Small intestine (tissue), 7 donors: ENCODE data around the gene ZNF407. TPM values are rescaled to one million over a fixed set of nuclear protein-coding genes. Genes with fewer than 3 reads are reported as not detected.
A peak's percentile ranks its signal among the peaks of the same experiment; 100 is the strongest.

ENCODE experiments used
- DNase-seq, 2 donors: peaks; one replicate each; pipeline versions ENCODE4 v3.0.0 to v3.0.0-alpha.2; 2013
- FAIRE-seq: peaks from 2 replicates; lab custom pipeline; 2012; peaks lifted over from hg19 to GRCh38; lab: Jason Lieb, UNC
- H3K27ac ChIP-seq, 3 donors: one replicate each; pipeline ENCODE4 v1.5.1; 2013; ENCODE audit warnings: low read length in 2 of 3, mild to moderate bottlenecking in 2 of 3, control low read depth in 1 of 3, inconsistent platforms in 1 of 3, low read depth in 1 of 3, moderate library complexity in 1 of 3
- H3K27me3 ChIP-seq, 3 donors: one replicate each; pipeline ENCODE4 v1.6.1; 2013; ENCODE audit warnings: low read length in 3 of 3, inconsistent platforms in 1 of 3; ENCODE audit not compliant: control insufficient read depth in 3 of 3, insufficient read depth in 3 of 3
- H3K36me3 ChIP-seq, 3 donors: one replicate each; pipeline ENCODE4 v1.6.1; 2013; ENCODE audit warnings: low read length in 3 of 3, inconsistent platforms in 1 of 3, low read depth in 1 of 3, mild to moderate bottlenecking in 1 of 3, moderate library complexity in 1 of 3; ENCODE audit not compliant: control insufficient read depth in 3 of 3, insufficient read depth in 2 of 3
- H3K4me1 ChIP-seq, 3 donors: one replicate each; pipeline ENCODE4 v1.6.1; 2013; ENCODE audit warnings: low read length in 2 of 3, inconsistent platforms in 1 of 3, low read depth in 1 of 3, mild to moderate bottlenecking in 1 of 3, moderate library complexity in 1 of 3; ENCODE audit not compliant: control insufficient read depth in 3 of 3, insufficient read depth in 2 of 3
- H3K4me3 ChIP-seq, 3 donors: one replicate each; pipeline ENCODE4 v1.5.1; 2013; ENCODE audit warnings: low read length in 3 of 3, control low read depth in 1 of 3, inconsistent platforms in 1 of 3, low read depth in 1 of 3, mild to moderate bottlenecking in 1 of 3, moderate library complexity in 1 of 3
- H3K9me3 ChIP-seq, 2 donors: one replicate each; pipeline ENCODE4 v1.6.1; 2013; ENCODE audit warnings: low read depth in 1 of 2, low read length in 1 of 2; ENCODE audit not compliant: control insufficient read depth in 2 of 2, insufficient read depth in 1 of 2
- WGBS, 3 donors: extraction: QIAGEN DNeasy Blood & Tissue Kit; methylation state at CpG; one replicate each; pipeline ENCODE4 v1.1.7; 2013; 5-methylcytosine and 5-hydroxymethylcytosine counted together
- polyA plus RNA-seq, 4 donors: library from polyadenylated mRNA; stranded (reverse) in 3 of 4; unstranded in 1 of 4; fragments of 200-250 nt in 3 of 4; fragments of 120-200 nt in 1 of 4; gene quantifications; one replicate each; pipeline versions ENCODE4 v1.2.1 to v1.2.3, GENCODE V29; 2013
- donor health status: healthy with polysubstance abuse.
- donor health status: control.
- donor health status: control.
- donor health status: Bipolar disorder and iron deficiency.
- donor health status: healthy.

Gene ZNF407
- polyA plus RNA-seq, 4 donors, result 2.7 to 6.3 (median 4.0) TPM

GRCh38 chr18:74945774-74946545 lies 348.3 kb downstream of the ZNF407 start:
- FAIRE-seq (no peak), DNase-seq (no peak)
- no peaks in the 10 kb centered on the region for H3K4me1 ChIP-seq
- H3K27me3 ChIP-seq, result no peaks in the 10 kb centered on the region
- no peaks in the 10 kb centered on the region for H3K9me3 ChIP-seq
- H3K4me3 ChIP-seq, result no peak overlapping the region
- H3K36me3 ChIP-seq, result no peaks in the 10 kb centered on the region
- H3K27ac ChIP-seq, result no peak overlapping the region
- WGBS, 3 donors, result 88 to 91% (median 90%) methylated on average over 7 of the region's 7 CpGs

GRCh38 chr18:74946646-74947375 lies 349.1 kb downstream of the ZNF407 start:
- H3K4me3 ChIP-seq, result no peak overlapping the region
- no peaks in the 10 kb centered on the region for H3K36me3 ChIP-seq
- no peak overlapping the region for H3K27ac ChIP-seq
- H3K9me3 ChIP-seq, result no peaks in the 10 kb centered on the region
- no peak for DNase-seq
- peak; percentile 76 for FAIRE-seq
- no peaks in the 10 kb centered on the region for H3K27me3 ChIP-seq
- no peaks in the 10 kb centered on the region for H3K4me1 ChIP-seq
- 86 to 96% (median 91%) methylated on average over 3 of the region's 3 CpGs for WGBS, 3 donors

DNA sequence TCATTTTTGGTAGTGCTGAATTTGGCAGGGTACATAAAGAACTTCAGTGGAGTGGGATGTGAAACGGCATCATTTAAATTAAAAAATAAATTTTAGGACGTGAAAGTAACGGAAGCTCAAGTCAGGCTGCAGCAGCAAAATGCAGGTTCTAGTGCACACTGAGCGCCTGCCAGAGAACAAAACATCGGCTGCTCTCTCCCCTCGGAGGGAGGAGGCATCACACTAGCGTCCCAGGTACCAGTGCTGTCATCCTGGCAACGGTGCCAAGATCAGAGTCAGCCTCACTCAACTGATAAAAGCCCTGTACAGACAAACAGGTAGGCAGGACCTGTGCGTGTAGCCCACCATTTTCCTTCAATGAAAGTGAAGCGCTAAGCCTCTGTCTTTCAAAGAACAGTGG lies 349.7 kb downstream of the ZNF407 start:
- FAIRE-seq, result no peak

DNA sequence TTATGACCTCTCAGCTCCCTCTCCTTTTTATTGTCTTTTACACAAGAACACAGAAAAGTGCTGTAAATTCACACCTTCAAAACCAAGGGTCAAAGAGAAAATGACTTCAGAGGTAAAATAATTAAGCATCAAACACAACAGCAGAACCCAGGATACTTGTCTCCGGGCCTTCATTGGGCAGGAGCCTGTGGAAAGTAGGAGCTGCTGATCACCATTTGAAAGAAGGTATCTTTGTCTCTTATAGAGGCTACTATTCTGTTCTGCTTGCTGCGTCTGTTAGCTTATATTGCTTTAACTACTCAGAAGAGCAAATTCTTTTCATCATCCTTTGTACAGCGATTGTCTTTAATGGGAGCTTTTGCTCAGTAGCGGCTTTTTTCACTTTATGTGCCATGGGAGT lies 350.2 kb downstream of the ZNF407 start:
- no peaks in the 10 kb centered on the region for H3K4me1 ChIP-seq
- no peak for DNase-seq
- 96 to 98% (median 97%) methylated on average over 4 of the region's 4 CpGs for WGBS, 3 donors
- H3K9me3 ChIP-seq, result no peaks in the 10 kb centered on the region
- no peaks in the 10 kb centered on the region for H3K36me3 ChIP-seq
- no peak overlapping the region for H3K4me3 ChIP-seq
- H3K27me3 ChIP-seq, result no peaks in the 10 kb centered on the region
- no peak for FAIRE-seq
- H3K27ac ChIP-seq, result no peak overlapping the region

More for the DNA sequence above, 349.7 kb downstream of the ZNF407 start:
- no peak for DNase-seq
- H3K27me3 ChIP-seq, result no peaks in the 10 kb centered on the region
- no peaks in the 10 kb centered on the region for H3K9me3 ChIP-seq
- H3K4me1 ChIP-seq, result no peaks in the 10 kb centered on the region
- WGBS, 3 donors, result 91 to 97% (median 92%) methylated on average over 10 of the region's 10 CpGs
- H3K4me3 ChIP-seq, result no peak overlapping the region
- H3K36me3 ChIP-seq, result no peaks in the 10 kb centered on the region
- no peak overlapping the region for H3K27ac ChIP-seq

GRCh38 chr18:74949611-74950010 lies 351.9 kb downstream of the ZNF407 start:
- no peak for DNase-seq
- Histone ChIP-seq H3K27ac (no peak overlapping the region), H3K9me3 (no peaks in the 10 kb centered on the region), H3K4me1 (no peaks in the 10 kb centered on the region), H3K27me3 (no peaks in the 10 kb centered on the region), H3K4me3 (no peak overlapping the region), H3K36me3 (no peaks in the 10 kb centered on the region)
- FAIRE-seq, result no peak
- 73 to 83% (median 81%) methylated on average over 1 of the region's 1 CpG for WGBS, 3 donors

DNA sequence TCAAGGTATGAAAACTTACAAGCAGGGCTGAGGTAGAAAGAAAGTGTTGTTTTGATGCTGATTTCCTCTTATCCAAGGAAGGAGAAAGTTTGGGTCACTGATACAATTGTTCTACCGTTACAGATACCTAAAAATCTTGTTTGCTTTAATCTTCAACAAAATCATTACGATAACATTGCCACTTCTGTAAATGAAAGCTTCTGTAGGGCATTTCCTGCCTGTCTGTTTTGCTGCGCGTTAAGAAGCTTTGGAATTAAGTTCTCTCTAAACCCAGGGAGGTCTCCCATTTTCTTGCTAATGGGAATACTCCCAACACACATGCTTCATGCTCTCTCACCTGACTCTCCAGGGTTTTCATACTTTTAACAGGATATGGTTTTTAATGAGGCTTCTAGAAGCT lies 352.8 kb downstream of the ZNF407 start:
- FAIRE-seq, result no peak
- no peak for DNase-seq
- WGBS, 3 donors, result 63 to 84% (median 79%) methylated on average over 4 of the region's 4 CpGs
- H3K27me3 ChIP-seq, result no peaks in the 10 kb centered on the region
- H3K36me3 ChIP-seq, result no peaks in the 10 kb centered on the region
- H3K4me1 ChIP-seq, result no peaks in the 10 kb centered on the region
- no peak overlapping the region for H3K4me3 ChIP-seq
- no peak overlapping the region for H3K27ac ChIP-seq
- no peaks in the 10 kb centered on the region for H3K9me3 ChIP-seq

- no peak for FAIRE-seq
- peak overlapping the region in 1 of 3 donors; percentile 40 for H3K27ac ChIP-seq
- WGBS, 3 donors, result 46 to 70% (median 49%) methylated on average over 4 of the region's 4 CpGs
These were observed 353.6 kb downstream of the ZNF407 start for GRCh38 chr18:74951165-74951760.

DNA sequence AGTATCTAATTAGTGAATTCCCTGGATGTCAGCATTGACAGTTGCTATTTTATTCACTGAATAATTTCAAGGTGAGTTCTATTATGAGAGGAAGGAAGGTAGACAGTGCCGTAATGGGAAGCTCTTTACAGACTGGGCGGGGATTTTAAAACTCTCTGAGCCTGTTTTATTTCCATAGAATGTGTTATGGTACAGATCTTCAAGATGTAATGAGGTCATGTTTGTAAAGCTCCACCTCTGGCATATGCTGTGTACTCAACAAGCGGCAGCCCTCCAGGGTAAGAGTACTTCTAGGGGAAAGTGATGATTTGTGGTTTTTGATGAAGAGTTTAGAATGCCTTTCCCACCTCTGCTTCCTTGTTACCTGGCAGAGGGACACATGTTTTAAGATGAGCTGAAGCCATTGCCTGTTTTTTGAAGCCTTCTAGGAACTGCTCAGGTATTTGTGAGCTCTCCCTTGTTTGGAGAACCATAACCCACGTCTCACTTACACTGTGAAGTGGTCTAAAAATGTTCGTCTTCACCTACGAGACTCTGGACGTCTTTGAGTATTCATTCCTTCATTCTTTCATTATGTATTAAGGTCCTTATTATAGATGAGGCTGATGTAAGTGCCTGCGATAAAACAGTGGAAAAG lies 360.0 kb downstream of the ZNF407 start:
- H3K4me3 ChIP-seq, result no peak overlapping the region
- H3K36me3 ChIP-seq, result peaks cover 0 to 12% (median 2%) of the 10 kb centered on the region in 3 donors
- FAIRE-seq (no peak), DNase-seq (no peak)
- no peaks in the 10 kb centered on the region for H3K9me3 ChIP-seq
- H3K4me1 ChIP-seq, result no peaks in the 10 kb centered on the region
- H3K27ac ChIP-seq, result no peak overlapping the region
- H3K27me3 ChIP-seq, result no peaks in the 10 kb centered on the region
- WGBS, 3 donors, result 95 to 97% (median 97%) methylated on average over 8 of the region's 8 CpGs

More at GRCh38 chr18:74951165-74951760, 353.6 kb downstream of the ZNF407 start:
- DNase-seq, result peak; percentile 17 to 26
- no peaks in the 10 kb centered on the region for H3K4me1 ChIP-seq
- H3K27me3 ChIP-seq, result no peaks in the 10 kb centered on the region
- H3K9me3 ChIP-seq, result no peaks in the 10 kb centered on the region
- H3K36me3 ChIP-seq, result no peaks in the 10 kb centered on the region
- no peak overlapping the region for H3K4me3 ChIP-seq
